GM18498 (cell line): ENCODE results near the gene GNAT3.

Source experiments
- ATAC-seq: cut with Tn5 transposase; IDR thresholded peaks from one replicate; pipeline ENCODE4 v1.9.1; 2021; ENCODE audit warnings: mild to moderate bottlenecking, moderate library complexity; ENCODE audit not compliant: unreplicated experiment

Gene GNAT3

DNA sequence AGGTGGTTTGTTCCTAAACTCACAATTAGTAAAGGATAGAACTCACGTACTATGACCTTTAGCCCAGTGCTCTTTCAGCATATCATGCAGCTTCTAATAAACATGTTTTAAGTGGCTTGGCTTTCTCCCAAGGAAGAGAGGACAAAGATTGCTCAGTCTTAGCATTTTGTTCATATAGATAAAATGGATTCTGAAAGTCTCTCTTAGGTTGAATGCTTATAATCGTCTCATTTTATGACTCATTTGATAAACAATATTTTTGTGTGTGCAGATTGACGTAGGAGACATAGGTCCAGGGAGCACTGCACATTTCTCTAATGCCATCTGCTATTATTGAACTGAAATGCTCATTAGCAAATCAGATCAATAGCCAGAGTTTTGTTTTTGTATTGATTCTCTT, 44.8 kb downstream of the GNAT3 start:
- no peak for ATAC-seq

DNA sequence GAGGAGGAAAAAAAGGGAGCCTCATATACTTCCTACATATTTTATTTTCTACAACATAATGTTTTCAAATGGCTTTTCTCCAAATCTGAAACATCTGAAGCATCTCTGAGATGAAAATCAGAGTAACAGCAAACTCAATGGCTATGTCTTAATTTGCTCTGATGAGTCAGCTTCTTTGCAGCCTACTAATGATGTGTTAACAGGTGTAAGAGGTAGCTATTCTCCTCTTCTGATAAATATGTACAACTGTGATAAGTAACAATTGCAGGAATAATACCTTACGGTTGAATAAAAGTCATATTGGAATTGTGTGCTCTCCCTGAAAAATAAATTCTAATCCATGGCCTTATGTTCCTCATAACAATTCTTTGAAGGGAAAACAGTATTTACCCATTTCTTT, 45.2 kb downstream of the GNAT3 start:
- no peak for ATAC-seq

GRCh38 chr7:80464211-80464610, 47.7 kb downstream of the GNAT3 start:
- no peak for ATAC-seq

DNA sequence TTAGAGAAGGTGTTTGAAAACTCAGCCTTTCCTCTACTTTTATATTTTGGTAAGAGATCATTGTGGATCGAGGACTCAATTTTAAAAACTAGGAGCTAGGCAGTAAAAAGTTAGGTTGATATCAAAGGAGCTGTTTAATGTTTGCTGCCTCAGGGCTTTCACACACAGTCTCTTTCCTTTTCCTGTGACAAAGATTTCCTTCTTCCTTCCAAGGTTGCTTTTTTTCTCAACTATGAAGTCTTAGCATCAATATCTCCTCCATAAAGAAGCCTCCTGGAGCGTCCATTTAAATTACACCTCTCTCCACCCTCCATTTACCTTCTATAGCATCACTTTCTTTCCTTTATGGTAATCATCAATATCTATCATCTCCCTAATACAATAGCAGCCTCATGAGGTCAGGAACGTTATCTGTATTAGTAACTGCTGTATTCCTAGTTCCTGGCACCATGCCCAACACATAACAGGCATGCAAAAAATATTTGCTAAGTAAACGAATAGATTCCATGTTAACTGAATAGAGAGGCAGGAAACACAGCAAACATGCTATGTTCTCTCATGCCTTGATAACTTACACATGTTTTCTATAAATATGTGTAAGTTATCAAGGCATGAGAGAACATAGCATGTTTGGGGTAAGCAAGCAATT, 48.5 kb downstream of the GNAT3 start:
- ATAC-seq: no peak

DNA sequence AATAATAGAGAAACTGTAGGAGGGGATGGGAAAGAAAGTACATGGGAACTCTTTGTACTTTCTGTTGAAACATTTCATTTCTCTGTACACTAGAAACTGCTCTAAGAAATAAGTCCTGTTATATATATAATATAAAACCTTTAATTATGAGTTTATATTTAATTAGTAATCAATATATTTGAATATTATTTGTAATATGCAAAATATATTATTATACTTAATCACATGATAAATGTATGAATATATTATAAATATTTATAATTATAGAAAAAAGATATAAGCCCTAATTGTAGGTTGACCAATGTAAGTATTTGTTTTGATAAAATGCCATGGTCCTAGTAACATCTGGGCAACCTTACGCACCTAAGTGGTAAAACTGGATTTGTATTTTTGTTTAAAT, 51.0 kb downstream of the GNAT3 start:
- no peak for ATAC-seq

DNA sequence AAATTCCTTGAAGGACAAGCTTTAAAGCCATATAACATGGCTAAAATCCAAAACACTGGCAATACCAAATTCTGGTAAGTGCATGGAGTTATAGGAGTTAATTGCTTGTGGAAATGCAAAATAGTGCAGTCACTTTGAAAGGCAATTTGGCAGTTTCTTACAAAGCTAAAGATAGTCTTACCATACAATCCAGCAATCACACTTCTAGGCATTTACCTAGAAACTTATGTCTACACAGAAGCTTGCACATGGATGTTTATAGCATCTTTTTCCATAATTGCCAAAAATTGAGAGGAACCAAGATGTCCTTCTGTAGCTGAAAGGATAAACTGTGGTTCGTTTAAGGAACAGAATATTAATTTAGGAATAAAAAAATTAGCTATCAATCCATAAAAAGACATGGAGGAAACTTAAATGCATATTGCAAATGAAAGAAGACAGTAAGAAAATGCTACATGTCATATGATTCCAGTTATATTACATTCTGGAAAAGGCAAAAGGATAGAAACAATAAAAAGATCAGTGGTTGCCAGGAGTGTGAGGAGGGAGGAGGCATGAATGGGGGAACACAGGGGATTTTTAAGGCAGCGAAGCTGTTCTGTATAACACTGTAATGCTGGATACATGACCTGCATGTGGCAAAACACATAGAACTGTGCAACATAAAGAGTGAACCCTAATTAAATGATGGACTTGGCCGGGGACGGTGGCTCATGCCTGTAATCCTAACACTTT, 51.9 kb downstream of the GNAT3 start:
- no peak for ATAC-seq

GRCh38 chr7:80458822-80459725, 52.8 kb downstream of the GNAT3 start:
- ATAC-seq: no peak

DNA sequence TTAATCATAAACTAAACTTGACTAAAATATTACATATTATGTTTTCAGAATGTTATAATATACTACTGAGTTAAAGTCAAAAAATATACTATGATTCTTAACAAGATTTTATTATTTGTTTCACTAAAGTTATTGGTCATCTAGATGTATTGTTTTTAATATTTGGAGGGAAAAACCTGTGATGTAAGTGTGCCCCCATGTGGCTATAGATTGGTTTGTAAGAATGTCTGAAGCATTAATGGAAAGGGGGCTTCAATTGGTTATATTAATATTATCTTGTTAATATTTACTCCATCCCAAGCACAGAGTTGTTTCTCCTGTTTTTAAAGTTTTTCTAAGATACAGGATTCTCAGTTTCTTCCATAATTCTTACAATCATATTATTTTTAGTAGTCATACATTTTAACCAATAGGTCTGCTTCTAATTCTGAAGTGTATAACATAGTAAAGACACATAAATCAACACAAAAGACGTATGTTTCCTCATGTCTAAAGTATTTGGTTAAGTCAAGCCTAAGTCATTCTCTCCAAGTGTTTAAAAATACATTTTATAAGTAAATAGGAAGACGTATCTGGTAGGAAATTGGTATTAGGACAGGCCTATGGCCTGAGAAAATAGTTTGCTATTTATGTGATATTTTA, 58.0 kb downstream of the GNAT3 start:
- no peak for ATAC-seq

DNA sequence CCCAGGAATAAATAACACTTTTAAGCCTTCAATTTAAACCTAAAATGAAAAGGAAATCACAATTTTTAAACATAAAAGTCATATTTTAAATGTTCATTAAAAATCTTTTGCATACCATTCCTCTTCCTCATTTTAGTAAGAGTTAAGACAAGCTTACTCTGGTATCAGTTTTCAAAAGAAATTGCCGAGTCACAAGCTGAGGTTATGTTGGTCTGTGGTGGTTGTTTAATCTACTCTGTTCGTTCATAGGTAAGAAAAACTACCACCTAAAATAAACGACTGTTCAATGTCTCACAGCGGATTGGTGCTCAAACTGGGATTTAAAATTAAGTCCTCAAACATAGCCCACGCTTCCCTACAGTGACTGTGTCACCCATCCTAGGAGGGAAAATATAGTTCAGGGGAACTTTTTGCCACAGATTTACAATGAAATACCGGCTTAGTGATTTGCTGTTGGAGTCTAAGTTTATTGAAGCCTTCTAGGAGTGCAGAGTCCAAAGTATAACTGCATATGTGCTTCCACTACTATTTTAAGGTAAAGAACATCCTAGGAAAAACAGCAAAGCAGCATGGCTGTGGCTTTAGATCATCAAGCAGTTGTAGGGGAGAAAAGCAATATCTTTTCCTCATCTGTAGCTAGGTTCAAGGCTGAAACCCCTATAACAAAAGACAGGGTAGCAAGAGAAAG, 61.1 kb downstream of the GNAT3 start:
- no peak for ATAC-seq

DNA sequence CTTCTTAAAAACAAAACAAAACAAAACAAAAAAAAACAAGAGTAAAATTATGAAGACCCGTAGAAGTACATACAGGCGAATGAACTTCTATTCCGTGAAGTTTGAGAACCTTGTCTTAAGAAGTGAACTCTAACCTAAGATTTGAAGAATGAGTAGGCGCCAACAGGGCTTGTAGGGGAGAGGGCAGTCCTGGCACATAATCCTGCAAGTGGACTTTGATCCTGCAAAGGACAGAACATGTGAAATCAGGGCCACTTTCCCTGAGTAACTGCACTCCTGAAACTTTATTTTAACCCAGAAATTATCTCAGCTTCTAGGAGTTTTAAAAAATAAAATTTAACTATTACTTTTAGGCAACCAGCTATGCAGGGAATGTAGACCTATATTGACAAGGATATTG, 62.0 kb downstream of the GNAT3 start:
- no peak for ATAC-seq

DNA sequence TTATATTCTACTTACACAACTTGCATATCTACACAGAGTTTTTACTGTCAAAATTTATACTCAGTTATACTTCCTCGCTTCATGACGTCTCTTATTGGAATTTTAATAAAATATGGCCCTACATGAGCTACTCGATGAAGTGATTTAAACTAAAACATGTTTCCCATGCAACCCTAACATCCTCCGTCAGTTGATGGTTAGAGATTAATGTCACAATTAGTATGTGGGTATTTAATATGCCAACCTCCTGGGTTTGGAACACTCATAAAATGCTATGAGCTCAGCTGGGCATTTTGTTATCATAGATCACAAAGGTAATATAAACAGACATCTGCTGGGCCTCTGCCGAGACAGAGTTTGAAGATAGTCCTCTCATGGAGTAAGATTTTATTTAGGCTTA, 66.5 kb downstream of the GNAT3 start:
- ATAC-seq: no peak

DNA sequence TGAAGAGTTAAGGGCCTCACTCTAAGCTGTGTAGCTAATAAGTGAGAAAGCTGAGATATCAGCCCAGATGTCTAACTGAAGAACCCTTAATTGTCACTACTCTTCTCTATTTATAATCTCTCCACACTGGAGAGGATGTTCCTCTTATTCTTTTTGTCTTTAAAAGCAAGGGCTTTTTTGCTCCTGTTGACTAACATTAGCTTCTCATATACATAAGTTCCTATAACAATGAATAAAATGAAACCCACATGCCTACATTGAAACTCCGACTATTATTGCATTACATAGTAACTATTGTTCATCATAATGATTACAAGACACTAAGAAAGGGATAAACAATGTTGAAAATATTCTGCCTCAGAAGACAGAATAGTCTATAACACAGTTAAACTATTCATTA, 67.1 kb downstream of the GNAT3 start:
- ATAC-seq: no peak

- ATAC-seq: no peak
These were observed 68.5 kb downstream of the GNAT3 start for GRCh38 chr7:80443325-80443724.

- ATAC-seq: no peak
These were observed 71.0 kb downstream of the GNAT3 start for GRCh38 chr7:80440883-80441282.

DNA sequence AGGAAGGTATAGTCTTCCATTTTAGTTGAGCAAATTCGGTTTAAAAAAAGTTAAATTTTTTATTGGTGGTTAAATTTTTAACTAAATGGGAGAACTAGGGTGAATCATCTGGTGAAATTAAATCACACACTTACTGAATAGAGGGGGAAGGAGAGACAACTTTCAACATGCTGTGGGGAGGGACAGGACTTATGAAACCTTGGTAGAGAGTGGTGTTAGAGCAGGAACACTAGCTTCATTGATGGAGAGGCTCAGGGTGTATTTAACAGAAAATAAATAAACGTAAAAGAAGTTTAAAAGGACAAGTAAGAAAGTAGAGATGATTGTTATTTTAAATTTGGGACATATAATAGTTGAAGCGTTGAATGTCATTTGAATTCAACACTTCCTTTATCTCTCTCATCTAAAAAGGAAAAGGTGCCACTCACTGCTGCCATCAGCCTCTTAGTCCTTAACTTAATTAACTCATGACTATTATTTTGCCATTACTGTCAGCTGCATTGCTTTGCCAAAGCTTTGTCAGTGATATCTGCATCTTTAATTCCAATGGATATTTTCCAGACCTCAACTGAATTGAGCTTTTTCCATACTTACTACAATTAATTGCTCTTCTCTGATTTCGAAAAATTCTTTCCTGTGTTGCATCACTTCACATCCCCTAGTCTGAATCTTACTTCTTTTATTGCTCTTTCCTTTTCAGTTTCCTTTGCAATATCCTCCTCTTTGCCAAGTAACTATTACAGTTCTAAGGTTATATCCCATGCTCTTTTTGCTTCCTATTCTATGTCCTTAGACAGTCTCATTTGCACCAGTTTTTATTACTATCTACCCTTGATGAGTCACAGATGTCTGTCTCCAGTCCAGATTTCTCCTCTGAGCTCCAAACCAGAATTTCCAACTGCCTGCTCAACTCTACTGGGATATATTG, 71.7 kb downstream of the GNAT3 start:
- no peak for ATAC-seq

DNA sequence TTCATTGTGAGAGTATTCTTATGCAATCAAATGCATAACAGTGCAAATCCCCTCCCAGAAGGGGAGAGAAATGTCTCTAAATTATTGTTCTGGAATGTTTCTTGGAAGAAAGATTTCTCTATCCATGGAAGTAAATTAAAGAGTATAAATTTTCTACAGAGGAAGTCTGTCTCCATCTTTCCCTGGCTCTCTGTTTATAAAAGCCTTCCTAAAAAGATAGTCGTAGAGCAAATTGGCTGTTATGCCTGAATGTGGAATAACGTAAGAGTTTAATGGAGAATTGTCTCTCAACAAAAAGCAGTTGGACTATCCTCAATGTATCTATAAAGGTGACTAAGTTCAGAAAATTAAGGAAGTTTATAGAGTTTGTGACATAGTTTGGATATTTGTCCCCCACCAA, 76.3 kb downstream of the GNAT3 start:
- ATAC-seq: no peak

DNA sequence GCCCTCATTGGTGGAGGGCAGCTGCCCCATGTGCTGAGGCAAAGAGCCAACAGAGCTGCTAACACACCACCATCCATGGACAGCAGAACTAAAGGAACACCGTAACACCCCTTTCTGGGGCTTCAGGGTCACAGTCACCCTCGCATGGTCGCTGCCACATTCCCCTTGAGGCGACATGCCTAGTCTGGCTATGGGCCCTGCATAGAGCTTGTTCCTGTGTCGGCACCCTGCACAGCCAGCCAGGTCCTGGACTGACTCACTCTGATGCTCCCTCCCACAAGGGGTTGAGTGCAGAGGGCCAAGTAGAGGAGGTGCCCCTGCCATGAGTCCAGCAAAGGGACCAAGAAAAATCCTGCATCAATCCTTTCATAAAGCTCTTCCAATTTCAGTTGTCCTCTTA, 77.8 kb downstream of the GNAT3 start:
- ATAC-seq: no peak

- ATAC-seq: no peak
These were observed 79.7 kb downstream of the GNAT3 start for GRCh38 chr7:80432166-80432565.

DNA sequence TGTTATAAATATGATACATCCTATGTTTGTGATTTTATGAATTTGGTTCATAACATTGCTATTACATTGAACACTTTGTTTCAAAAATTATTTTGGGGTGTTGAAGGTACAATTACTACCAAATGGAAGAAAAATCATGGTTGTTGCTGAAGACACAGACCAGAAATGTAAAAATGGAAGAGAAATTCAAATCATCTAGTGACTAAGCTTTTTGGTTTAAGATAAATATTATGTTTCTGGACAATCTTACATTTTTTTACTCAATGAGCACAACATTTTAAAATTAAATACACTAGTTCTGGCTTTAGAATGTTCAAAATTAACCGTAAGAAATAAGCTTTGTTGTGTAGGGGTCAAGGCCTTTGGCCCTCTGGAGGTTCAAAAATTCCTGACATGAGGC, 82.7 kb downstream of the GNAT3 start:
- ATAC-seq: no peak
